ENCODE measurements around the gene MLPH.

- TF ChIP-seq CTCF (IDR thresholded peaks at IDR 0.05; ENCODE audit: low read depth, low read length, poor library complexity, severe bottlenecking) (no peak), EZH2phosphoT487 (IDR thresholded peaks at IDR 0.05; ENCODE audit: borderline replicate concordance, low read length) (no peak)
These were observed 20.5 kb downstream of the MLPH start for GRCh38 chr2:237507512-237507911.
